ES-I3 (cell line): ENCODE data around the gene C1QTNF12.

Experiments used
- H3K36me3 ChIP-seq: 2 replicates; pipeline ENCODE4 v1.6.1; 2013; ENCODE audit warnings: mild to moderate bottlenecking, low read length, control low read depth, moderate library complexity; ENCODE audit not compliant: insufficient read depth
- H3K4me1 ChIP-seq: 2 replicates; pipeline ENCODE4 v1.6.1; 2013; ENCODE audit warnings: mild to moderate bottlenecking, control low read depth, low read length; ENCODE audit not compliant: insufficient read depth
- H3K9ac ChIP-seq: 2 replicates; pipeline ENCODE4 v1.6.1; 2013; ENCODE audit warnings: low read depth, mild to moderate bottlenecking, low read length, moderate library complexity
- H3K9me3 ChIP-seq: 2 replicates; pipeline ENCODE4 v1.6.1; 2013; ENCODE audit warnings: mild to moderate bottlenecking, low read length, moderate library complexity; ENCODE audit not compliant: control insufficient read depth, insufficient read depth

The C1QTNF12 gene

DNA sequence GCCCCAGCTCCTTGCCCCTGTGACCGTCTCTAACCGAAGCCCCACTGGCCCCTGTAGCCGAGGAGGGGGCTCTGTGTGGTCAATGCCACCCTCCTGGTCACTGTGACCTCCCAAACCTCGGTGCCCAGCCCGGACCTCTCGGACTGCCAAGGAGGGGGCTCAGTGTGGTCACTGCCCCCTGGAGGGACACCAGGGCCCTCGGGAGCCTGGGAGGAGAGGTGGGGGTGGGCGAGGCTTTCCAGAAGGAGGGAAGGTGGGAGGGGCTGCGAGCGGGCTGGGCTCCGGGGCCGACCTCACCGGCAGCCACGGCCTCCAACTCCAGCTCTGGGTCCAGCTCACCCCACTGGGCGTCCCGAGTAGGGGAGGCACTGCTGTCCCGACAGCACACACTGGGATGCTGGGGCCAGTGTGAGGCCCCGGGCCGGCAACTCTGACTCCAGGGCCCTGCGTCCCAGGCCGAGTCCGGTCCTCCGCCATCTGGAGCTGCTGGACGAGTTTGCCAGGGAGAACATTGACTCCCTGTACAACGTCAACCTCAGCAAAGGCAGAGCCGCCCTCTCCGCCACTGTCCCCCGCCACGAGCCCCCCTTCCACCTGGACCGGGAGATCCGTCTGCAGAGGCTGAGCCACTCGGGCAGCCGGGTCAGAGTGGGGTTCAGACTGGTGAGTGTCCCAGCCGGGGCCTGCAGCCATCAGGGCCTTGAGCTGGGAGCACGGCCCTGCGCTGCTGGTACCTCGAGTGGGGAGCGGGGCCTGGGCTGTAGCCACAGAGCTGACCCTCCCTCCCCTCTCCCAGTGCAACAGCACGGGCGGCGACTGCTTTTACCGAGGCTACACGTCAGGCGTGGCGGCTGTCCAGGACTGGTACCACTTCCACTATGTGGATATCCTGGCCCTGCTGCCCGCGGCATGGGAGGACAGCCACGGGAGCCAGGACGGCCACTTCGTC lies 40.1 kb upstream of the C1QTNF12 start:
- H3K9me3 ChIP-seq = no peaks in the 10 kb centered on the region
- H3K9ac ChIP-seq = no peak overlapping the region
- H3K36me3 ChIP-seq = no peaks in the 10 kb centered on the region
- H3K4me1 ChIP-seq = no peaks in the 10 kb centered on the region

DNA sequence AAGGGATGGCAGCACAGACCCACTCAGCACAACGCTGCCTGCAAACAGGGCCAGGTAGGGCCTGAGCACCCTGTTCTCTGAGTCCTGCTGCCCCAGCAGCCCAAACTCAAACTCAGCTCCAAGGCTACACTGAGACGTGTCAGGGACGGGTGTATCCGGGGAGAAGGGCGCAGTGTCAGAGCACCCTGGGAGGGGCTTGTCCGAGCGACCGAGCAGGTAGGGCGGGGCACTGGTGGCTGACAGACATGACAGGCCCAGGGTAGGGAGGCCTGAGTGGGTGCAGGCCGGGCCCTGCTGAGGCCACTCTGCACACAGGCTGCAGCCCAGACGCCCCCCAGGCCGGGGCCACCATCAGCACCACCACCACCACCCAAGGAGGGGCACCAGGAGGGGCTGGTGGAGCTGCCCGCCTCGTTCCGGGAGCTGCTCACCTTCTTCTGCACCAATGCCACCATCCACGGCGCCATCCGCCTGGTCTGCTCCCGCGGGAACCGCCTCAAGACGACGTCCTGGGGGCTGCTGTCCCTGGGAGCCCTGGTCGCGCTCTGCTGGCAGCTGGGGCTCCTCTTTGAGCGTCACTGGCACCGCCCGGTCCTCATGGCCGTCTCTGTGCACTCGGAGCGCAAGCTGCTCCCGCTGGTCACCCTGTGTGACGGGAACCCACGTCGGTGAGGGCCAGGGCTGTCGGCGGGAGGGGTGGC lies 39.2 kb upstream of the C1QTNF12 start:
- Histone ChIP-seq H3K4me1 (no peaks in the 10 kb centered on the region), H3K36me3 (no peaks in the 10 kb centered on the region), H3K9ac (no peak overlapping the region), H3K9me3 (no peaks in the 10 kb centered on the region)

DNA sequence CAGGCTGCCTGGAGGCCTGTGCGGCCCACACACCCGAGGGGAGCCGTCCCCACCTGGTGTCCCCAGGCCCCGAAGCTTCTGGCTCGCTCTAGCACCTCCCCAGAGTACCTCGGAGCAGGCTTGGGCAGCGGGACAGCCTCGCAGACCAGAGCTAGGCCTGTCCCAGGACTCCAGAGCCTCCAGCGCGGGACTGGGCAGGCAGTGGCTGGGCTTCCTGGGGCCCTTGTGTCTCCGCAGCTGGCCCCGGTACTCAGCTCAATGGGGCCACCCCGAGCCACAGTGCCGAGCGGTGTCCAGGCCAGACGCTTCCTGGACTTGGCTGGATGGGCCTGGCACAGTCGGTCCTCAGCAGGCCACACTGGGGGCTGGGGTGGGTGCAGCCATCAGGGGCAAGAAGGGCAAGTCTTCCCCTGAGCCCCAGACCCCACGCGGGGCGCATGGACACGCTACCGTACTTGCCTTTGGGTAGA lies 38.6 kb upstream of the C1QTNF12 start:
- Histone ChIP-seq H3K36me3 (no peaks in the 10 kb centered on the region), H3K4me1 (no peaks in the 10 kb centered on the region), H3K9ac (no peak overlapping the region), H3K9me3 (no peaks in the 10 kb centered on the region)

DNA sequence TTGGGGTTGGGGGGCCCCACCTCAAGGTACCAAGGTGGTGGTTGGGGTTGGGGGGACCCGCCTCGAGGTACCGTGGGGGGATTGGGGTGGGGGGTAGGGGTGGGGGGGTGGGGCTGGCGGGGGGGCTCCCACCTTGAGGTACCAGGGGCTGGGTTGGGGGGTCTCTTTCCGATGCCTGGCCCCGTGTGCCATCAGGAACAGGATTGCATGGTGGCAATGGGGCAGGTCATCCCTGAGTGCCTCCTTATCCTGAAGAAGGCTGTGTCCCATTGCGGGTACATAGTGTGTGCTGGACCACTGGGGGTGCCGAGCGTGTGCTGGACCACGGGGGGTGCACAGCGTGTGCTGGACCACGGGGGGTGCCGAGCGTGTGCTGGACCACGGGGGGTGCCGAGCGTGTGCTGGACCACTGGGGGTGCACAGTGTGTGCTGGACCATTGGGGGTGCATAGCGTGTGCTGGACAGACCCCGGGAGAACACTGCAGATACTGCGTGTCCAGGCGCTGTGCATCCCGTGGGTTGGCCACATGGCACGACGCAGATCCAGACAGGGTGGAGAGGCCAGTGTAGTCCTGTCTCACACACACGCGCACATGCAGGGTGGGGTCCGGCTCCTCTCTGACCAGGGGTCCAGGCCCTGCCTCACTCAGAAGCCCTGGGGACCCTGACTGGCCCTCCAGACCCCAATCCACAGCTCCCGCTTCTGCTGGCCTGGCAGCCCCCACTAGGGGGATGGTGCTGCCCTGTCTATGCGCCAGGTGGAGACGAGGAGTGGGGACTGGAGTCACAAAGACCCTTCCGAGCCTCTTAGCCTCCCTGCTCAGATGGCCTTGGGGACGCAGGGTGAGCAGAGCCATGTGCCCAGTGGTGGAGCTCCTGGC lies 37.9 kb upstream of the C1QTNF12 start:
- Histone ChIP-seq H3K4me1 (no peaks in the 10 kb centered on the region), H3K9ac (no peak overlapping the region), H3K9me3 (no peaks in the 10 kb centered on the region), H3K36me3 (no peaks in the 10 kb centered on the region)

DNA sequence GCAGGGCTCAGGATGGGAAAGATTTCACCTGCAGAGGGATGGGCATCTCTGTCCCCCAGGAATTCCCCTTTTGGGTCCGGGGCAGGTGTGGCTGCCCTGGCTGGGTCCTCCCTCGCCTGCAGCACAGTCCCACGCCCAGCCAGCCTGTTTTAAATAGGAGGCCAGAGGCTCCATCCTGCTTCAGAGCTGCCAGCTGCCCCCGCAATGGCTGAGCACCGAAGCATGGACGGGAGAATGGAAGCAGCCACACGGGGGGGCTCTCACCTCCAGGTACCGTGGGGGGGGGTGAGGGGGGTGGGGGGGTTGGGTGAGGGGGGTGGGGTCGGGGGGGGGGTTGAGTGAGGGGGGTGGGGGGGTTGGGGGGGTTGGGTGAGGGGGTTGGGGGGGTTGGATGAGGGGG lies 37.3 kb upstream of the C1QTNF12 start:
- H3K4me1 ChIP-seq = no peaks in the 10 kb centered on the region
- no peak overlapping the region for H3K9ac ChIP-seq

DNA sequence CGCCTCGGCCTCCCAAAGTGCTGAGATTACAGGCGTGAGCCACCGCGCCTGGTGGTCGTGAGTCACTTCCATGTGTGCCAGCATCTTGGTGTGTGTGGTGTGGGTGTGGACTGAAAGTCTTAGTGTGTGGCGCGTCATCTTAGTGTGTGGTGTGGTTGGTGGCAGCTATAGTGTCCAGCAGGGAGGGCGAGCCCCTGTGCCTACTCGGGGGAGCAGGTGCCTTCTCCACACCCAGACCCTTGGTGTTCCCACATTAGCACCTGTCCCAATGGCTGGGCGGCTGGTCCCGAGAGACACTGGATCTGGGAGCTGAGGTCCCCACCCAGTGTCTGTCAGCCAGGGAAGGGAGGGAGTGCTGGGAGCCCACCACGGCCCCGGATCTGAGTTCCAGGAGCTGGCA lies 36.5 kb upstream of the C1QTNF12 start:
- Histone ChIP-seq H3K9ac (no peak overlapping the region), H3K9me3 (no peaks in the 10 kb centered on the region), H3K36me3 (no peaks in the 10 kb centered on the region), H3K4me1 (no peaks in the 10 kb centered on the region)

More for the DNA sequence above, 37.3 kb upstream of the C1QTNF12 start:
- no peaks in the 10 kb centered on the region for H3K36me3 ChIP-seq
- no peaks in the 10 kb centered on the region for H3K9me3 ChIP-seq

DNA sequence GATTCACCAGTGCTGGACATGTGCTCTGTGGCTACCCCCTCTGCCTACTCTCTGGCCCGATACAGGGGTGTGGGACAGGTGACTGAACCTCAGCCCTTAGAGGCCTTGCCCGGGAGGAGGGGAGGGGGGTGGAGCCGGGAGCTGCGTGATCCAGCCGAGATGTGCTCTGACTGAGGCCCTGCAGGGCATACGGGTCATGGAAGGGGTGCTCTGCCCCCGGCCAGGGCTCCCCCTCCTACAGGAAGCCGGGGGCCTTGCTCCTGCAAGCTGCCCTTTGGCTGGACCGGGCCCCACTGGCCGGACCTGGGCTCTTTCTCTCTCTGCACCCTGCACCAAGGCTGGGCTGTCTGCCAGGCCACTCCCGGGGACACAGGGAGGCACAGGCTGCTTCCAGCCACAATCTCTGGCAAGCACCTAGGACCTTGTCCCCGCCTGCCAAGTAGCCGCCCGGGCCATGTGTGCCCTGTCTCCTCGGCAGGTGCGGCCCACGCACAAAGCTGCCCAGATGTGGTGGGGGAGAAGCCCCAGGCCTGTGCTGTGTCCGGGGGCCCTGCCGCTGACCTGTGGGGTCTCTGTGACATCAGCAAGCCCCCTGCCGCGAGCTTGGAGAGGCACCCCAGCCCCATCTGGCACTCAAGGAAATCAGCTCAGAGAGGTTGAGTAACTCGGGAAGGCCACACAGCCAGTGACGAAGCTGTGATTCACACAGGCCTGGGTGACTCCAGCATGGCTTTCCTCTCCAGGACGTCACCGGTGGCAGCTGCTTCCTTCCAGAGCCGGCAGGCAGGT lies 35.2 kb upstream of the C1QTNF12 start:
- no peak overlapping the region for H3K9ac ChIP-seq
- H3K36me3 ChIP-seq = no peaks in the 10 kb centered on the region
- no peaks in the 10 kb centered on the region for H3K9me3 ChIP-seq
- H3K4me1 ChIP-seq = no peaks in the 10 kb centered on the region

DNA sequence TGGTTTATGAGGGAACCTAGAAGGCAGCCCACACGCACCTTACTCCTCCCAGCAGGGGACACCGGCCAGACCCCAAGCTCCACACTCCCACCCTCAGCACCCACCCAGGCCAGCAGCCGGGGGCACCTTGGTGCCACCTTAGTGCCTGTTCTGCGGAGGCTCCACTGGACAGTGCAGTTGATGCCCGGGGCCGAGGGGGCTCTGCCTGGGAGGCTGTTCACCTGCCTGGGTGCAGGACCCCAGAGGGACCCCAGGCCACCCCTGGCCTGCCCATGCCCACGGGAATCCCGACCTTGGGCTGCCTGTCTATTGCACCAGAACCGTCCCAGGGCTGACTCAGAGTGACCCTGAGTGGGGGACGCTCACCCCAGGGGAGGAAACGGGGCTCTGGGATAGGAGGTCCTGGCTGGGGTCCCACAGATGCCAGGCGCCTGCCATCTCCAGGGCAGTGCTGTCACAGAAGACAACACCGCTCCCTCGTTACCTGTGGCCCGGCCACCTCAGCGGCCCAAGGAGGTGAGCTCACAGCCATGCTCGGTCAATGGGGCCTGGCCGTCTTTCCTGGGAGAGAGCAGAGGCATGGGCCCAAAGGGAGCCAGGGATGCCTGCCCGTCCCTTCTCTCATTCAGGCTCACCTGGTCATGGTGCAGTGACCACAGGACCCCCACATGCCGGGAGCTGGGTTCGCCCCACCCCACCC lies 34.4 kb upstream of the C1QTNF12 start:
- H3K9me3 ChIP-seq = no peaks in the 10 kb centered on the region
- no peaks in the 10 kb centered on the region for H3K36me3 ChIP-seq
- no peak overlapping the region for H3K9ac ChIP-seq
- H3K4me1 ChIP-seq = no peaks in the 10 kb centered on the region

DNA sequence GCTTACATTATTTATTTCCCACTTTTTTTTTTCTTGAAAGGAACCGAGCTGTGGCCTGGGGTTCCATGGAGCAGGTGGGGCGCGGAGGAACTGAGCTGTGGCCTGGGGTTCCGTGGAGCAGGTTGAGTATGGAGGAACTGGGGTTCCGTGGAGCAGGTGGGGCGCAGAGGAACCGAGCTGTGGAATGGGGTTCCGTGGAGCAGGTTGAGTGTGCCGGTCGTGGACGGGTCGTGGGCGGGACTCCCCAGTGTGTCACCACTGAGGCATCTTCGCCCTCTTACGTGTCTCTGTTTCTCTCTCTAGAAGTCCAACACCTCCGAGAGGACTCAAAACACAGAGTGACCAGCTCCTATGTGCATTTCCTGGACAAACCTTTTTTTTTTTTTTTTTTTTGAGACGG lies 32.5 kb upstream of the C1QTNF12 start:
- no peaks in the 10 kb centered on the region for H3K4me1 ChIP-seq
- H3K36me3 ChIP-seq = no peaks in the 10 kb centered on the region
- no peaks in the 10 kb centered on the region for H3K9me3 ChIP-seq
- H3K9ac ChIP-seq = no peak overlapping the region

DNA sequence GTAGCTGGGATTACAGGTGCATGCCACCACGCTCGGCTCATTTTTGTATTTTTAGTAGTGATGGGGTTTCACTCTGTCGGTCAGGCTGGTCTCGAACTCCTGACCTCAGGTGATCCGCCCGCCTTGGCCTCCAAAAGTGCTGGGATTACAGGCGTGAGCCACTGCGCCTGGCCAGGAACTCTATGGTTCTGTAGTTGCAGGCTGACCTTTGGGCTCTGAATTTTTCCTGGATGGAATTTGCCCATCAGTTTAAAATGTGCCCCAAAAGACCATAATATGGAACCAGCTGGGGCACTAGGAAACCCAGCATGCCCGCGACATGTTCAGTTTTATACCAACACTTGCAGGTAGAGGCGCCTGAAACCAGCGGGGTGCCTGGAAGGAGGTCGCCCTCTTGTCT lies 32.1 kb upstream of the C1QTNF12 start:
- H3K9ac ChIP-seq = no peak overlapping the region
- no peaks in the 10 kb centered on the region for H3K36me3 ChIP-seq
- H3K9me3 ChIP-seq = no peaks in the 10 kb centered on the region
- H3K4me1 ChIP-seq = no peaks in the 10 kb centered on the region

DNA sequence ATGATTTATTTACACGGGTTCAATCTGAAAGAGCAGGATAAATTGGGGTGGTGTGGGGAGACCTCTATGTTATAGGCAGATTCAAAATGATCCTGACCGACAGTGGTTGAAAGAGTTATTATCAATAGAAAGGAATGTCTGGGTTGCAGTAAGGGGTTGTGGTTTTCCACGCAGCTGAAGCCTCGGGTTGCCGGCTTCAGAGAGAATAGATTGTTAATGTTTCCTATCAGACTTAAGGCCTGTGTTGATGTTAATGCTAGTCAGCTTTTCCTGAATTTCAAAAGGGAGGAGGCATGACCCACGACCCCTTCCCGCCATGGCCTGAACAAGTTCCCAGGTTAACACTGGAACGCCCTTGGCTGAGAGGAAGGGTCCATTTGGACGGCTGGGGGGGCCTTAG lies 29.3 kb upstream of the C1QTNF12 start:
- H3K4me1 ChIP-seq = peaks cover 4% of the 10 kb centered on the region; the same call in 1 of the 2 replicates
- no peaks in the 10 kb centered on the region for H3K9me3 ChIP-seq
- H3K9ac ChIP-seq = no peak overlapping the region
- H3K36me3 ChIP-seq = no peaks in the 10 kb centered on the region

DNA sequence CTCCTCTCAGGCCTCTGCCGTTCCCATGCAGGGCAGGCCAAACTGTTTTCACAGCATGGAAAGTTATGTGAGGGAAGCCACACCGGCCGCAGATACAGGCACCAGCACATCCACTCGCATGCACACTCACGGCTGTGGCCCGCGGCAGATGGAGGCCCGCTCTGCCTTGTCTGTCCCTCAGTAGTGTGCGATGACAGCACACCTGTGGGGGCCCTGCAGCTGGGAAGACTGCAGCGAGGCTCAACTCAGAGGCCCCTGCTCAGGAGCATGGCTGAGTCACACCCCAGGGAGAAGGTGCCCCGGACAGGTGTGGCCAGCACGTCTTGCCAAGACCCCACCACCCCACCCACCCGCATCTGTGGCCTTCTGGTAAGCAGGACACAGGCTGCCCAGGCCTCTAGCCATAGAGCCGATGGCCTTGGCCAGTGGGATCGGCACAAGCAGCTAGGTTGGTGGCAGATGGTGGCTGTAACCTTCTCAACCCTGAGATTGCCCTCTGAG lies 28.5 kb upstream of the C1QTNF12 start:
- Histone ChIP-seq H3K4me1 (peaks cover 4% of the 10 kb centered on the region; the same call in 1 of the 2 replicates), H3K9me3 (no peaks in the 10 kb centered on the region), H3K9ac (no peak overlapping the region), H3K36me3 (no peaks in the 10 kb centered on the region)
